LNCaP clone FGC (cell line): ENCODE results near the gene EEF1AKMT3.

ENCODE experiments used
- DNase-seq: peaks from one replicate; pipeline ENCODE4 v3.0.0-alpha.2; 2011; ENCODE audit warnings: low read depth
- H3K4me3 ChIP-seq: 2 replicates; pipeline ENCODE4 v1.5.1; 2011; ENCODE audit warnings: mild to moderate bottlenecking, low read depth, low read length, control low read depth
- TF ChIP-seq, protein P1 (sequence below): IDR thresholded peaks from 2 replicates; pipeline ENCODE4 v1.5.1; 2012; ENCODE audit warnings: mild to moderate bottlenecking; ENCODE audit not compliant: control insufficient read depth, insufficient read depth; ENCODE audit errors: extremely low read depth

The EEF1AKMT3 gene

GRCh38 chr12:57807285-57807684 lies 34.9 kb downstream of the EEF1AKMT3 start:
- DNase-seq: no peak
- TF ChIP-seq, protein P1, sequence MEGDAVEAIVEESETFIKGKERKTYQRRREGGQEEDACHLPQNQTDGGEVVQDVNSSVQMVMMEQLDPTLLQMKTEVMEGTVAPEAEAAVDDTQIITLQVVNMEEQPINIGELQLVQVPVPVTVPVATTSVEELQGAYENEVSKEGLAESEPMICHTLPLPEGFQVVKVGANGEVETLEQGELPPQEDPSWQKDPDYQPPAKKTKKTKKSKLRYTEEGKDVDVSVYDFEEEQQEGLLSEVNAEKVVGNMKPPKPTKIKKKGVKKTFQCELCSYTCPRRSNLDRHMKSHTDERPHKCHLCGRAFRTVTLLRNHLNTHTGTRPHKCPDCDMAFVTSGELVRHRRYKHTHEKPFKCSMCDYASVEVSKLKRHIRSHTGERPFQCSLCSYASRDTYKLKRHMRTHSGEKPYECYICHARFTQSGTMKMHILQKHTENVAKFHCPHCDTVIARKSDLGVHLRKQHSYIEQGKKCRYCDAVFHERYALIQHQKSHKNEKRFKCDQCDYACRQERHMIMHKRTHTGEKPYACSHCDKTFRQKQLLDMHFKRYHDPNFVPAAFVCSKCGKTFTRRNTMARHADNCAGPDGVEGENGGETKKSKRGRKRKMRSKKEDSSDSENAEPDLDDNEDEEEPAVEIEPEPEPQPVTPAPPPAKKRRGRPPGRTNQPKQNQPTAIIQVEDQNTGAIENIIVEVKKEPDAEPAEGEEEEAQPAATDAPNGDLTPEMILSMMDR: no peak
- H3K4me3 ChIP-seq: no peak overlapping the region

DNA sequence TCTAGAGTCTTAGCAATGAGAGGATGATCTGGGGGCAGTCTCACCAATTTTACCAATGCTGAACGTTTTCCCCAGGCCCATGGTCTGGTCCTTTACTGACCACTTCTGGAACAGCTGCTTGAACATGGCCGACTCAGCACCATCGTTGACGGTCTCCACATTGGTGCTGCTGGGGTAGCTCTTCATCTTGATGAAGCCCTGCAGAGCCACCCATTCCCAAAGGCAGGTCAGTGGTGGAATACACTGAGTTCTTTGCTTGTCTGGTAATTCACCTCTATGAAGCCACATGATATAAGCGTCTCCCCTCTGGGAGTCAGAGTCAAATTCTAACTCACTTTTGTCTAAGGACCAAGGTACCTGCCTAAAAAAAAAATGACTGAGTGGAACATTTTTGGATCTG lies 35.9 kb downstream of the EEF1AKMT3 start:
- no peak overlapping the region for H3K4me3 ChIP-seq
- TF ChIP-seq, protein P1: no peak
- DNase-seq: no peak

DNA sequence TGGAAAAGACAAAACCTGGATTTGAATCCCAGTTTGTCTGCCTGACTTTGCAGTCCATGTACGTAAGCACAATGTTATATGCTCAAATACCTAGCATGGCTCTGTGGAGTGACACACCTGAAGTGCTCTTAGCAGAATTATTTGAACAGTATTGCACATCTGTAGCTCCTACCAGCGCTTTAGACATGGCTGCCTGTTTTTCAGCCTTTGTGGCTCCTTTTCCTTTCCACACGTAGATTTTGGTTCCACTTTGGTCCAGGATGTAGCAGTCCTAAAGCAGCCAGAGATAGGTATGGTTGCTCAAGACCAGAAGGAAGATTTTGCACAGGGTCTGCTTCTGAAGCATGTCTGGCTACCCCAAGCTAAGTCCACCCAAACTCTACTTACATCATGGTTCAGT lies 37.0 kb downstream of the EEF1AKMT3 start:
- no peak for DNase-seq
- TF ChIP-seq, protein P1: no peak
- H3K4me3 ChIP-seq: no peak overlapping the region

- TF ChIP-seq, protein P1: no peak
- peak; percentile 19 for DNase-seq
- H3K4me3 ChIP-seq: no peak overlapping the region
Observed at GRCh38 chr12:57810450-57810849, 38.0 kb downstream of the EEF1AKMT3 start.

DNA sequence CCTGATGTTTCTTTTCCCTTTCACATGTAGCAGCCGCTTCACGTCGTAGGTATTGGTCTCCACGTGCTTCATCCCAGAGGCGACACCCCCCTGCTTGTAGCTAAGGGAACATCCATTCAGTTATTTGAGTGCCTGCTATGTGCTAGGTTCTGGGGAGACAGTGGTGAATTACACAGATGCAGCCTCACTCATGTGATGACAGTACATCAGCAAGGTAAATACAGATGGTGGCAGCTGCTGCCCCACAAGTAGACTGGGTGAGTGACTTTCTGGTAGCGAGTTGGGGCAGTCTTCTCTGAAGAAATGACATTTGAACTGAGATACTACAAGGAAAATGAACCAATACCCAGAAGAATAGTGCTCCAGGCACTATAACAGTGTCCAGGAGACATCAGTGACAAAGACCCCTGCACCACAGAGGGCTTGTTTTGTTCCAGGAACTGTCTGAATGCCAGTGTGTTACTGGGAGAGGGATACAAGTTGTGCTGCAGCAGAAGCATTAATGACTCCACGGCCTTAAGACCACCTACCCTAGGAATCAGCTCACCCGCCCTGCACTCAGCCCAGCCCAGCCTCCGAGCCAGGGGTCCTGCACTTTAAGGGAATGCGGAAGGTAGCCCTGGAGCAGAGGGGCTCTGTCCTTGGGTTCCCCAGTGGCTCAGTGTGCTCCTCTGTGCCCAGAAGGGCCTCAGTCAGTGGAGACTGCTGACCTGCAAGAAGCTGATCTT lies 38.8 kb downstream of the EEF1AKMT3 start:
- TF ChIP-seq, protein P1: 0 out of 2 replicates have a peak, but pooled peaks have one; percentile 1
- H3K4me3 ChIP-seq: no peak overlapping the region
- DNase-seq: no peak

DNA sequence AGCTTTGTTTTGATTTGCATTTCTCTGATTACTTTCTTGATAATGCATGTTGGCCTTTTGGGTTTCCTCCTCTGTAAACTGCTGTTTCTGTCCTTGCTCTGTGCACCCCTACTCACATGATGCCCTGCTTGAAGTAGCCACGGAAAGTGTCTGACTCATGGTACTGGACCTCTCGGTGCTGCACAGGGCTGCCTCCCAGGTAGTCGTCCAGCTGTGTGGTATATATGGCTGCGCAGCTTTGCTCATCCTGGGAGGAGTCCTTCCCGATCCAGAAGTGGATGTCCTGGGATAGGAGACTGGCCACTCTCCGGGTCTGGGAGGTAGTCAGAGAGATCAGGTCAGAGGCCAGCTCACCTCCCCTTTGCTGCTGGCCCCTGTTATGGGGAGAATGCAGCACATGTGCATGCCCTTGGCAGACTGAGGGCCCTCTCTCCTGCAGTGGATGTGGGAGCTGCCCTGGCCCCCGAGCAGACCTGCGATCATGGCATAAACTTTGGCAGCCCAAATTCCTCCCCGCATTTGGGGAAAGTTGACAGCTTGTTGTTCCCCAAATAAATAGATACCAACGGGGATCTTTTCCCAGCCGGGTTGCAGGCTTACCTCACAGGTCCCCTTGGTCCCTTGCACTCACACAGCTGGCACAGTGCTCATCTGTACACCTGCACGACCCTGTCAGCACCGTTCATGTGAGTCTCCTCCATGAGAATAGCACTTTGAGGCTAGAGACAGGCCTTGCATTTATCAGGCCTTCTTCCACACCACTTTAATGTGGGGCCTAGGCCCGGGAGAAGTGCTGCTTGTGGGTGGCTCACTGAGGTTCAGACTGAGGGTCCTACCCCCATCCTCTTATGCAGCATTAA lies 40.9 kb downstream of the EEF1AKMT3 start:
- no peak overlapping the region for H3K4me3 ChIP-seq
- TF ChIP-seq, protein P1: no peak
- no peak for DNase-seq
